GM21786 (cell line): ENCODE results near the gene LRG1.
"Not testable (repeated sequence)": the region's sequence is repeated elsewhere in the genome, so short reads cannot be mapped to it uniquely, and the experiment has no call there.

Source experiments
- ATAC-seq: cut with Tn5 transposase; IDR thresholded peaks from one replicate; pipeline ENCODE4 v1.9.1; 2021; ENCODE audit not compliant: unreplicated experiment

Gene LRG1

DNA sequence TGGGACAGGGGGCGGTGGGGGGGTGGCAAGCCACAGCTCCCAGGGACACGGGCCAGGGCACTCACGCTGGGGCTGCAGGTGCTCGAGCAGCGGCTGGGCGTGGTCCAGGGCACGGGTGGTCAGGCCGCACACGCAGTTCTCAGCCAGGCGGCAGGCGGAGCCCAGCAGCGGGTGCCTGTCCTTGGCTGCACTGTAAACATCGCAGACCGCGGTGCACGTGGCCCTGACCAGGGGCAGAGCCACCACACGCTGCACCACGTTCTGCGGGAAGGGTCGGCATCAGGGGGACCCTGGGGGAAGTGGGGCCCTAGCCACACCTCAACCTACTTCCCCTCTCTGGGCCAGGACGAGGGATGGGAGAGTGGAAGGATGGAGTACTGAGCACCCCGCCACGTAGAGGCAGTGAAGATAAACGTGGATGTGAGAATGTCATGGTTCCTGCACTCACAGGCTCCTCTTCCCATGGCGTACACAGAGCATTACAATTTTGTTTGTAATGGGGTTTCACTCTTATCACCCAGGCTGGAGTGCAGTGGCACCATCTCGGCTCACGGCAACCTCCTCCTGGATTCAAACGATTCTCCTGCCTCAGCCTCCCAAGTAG is 8.2 kb downstream of the LRG1 start:
- no peak for ATAC-seq

DNA sequence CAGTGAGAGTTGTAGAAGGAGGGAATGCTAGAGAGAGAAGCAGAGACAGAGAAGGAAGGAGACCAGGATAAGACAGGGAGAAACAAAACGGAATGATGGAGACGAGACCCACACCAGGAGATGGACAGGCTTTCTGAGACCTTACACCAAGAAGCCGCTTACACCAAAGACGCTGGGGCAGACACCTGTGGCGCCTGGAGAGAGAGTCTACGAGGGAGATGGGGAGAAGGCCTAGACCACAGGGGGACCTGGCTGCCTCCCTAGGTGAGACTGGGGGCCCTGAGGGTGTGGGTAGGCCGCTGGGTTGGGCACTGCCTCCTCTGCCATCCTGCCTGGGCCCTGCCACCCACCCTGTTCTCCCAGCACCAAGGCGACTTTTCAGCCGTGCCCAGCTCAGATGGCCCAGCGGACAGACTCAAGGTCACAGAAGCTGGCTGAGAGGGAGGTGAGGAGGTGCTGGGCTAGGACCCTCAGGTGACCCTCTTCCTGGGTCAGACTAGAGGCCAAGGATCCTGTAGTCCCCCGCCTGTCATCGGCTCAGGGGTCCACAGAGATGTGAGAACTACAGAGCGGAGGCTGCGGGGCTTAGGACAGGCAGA is 9.8 kb downstream of the LRG1 start:
- ATAC-seq = no peak

DNA sequence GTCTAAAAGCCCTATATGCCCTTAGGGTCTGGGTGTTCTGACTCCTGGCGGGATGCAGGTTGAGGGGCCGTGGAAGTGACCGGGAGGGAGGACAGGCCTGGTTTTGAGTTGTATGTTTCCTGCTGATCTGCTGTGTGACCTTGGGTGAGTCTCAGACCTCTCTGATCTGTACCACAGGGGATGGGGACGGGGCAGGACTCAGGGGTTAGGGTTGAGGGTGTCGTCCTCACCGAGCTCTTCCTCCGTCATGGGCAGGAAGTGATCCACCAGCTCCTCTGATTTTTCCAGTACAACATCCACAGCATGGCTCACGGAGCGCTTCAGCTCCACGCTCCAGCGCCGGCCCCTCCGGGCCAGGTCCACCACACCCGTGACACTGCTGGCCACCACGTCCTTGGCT is 11.0 kb downstream of the LRG1 start:
- ATAC-seq = no peak

DNA sequence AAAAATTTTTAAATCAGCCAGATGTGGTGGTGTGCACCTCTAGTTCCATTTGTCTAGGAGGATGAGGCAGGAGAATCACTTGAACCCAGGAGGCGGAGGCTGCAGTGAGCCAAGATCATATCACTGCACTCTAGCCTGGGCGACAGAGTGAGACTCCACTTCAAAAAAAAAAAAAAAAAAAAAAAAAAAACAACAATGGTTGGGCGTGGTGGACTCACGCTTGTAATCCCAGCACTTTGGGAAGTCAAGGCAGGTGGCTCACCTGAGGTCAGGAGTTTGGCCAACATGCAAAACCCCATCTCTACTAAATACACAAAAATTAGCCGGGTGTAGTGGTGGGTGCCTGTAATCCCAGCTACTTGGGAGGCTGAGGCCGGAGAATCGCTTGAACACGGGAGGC is 12.5 kb downstream of the LRG1 start:
- not testable (repeated sequence) for ATAC-seq

DNA sequence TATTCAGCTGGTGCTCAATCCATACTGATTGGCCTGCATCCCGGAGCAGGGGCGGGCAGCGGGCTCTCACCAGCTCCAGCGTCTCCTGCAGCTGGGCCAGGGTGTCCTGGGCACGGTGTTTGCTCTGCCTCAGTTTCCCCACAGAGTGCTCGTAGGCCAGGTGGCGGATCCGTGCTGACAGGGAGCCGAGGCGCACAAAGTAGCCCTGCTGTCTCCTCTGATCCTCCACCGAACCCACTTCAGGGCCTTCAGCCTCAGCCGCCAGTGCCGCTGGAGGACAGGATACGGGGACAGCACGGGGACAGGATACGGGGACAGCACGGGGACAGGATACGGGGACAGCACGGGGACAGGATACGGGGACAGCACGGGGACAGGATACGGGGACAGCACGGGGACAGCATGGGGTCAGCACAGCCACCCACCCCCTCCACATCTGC is 14.3 kb downstream of the LRG1 start:
- ATAC-seq = no peak

DNA sequence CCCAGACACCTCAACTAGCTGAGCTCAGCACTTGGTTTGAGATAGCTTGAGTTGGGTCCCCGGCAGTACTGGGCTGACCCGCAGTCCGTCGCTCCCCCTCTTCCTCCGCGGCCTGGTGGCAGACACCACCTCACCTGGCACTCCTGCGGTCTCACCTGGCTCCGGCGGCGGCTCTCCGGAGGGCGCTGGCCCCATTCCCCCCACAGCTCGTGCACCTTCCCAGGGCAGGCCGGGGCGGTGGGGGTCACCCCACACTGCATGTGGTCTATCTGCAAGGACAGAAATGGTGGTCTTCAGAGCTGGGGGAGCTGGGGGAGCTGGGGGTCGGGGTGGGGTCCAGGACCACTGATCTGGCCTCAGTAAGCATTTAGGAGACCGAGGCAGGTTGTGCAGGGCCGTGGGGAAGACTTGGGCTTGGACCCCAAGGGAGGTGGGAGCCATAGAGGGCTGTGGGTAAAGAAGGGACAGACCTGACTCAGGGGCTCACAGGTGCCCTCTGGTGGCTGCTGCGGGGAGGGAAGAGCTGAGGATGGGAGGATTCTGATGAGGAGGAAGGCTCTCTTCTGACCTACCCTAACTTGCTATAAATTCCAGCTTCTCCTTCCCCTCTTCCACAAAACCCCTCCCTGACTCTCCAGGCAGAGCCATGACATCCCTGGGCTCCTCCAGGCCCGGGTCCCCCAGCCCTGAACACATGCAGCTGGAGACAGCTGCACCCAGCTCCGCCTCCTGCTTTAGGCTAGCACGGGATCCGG is 14.9 kb downstream of the LRG1 start:
- no peak for ATAC-seq

DNA sequence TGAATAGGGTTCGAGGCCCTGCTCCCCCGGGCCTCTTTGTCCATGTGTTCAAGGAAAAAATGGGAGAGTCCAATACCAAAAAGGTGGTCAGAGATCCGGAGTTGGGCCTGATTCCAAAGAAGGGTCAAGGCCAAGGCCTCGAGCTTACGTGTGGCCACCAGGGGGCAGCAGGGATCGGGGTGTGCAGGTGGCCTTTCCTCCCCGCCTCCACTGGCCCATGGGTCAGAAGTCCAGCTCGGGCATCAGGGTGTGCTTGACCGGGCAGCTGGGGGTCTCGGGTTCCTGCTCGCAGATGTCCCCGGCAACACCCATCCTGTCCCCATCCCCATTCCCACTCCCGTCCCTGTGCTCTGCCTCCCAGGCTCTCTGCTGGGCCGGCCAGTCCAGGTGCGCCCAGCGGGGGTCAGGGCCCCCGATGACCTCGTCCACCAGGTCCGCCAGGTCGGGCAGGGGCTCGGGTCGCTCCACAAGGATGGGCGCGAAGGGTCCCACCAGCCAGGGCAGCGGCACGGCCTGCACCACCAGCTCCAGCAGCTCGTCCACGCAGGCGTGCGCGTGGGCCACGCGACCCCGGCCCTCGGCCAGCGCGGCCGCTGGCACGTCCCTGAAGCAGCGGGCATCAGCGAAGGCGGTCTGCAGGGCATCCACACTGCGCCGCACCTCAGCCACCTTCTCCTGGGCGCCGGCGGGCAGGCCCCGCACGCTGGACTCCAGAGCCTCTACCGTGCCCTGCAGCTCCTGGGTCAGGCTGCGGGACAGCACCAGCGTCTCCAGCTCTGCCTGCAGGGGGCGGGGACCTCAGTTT is 16.3 kb downstream of the LRG1 start:
- ATAC-seq = no peak

DNA sequence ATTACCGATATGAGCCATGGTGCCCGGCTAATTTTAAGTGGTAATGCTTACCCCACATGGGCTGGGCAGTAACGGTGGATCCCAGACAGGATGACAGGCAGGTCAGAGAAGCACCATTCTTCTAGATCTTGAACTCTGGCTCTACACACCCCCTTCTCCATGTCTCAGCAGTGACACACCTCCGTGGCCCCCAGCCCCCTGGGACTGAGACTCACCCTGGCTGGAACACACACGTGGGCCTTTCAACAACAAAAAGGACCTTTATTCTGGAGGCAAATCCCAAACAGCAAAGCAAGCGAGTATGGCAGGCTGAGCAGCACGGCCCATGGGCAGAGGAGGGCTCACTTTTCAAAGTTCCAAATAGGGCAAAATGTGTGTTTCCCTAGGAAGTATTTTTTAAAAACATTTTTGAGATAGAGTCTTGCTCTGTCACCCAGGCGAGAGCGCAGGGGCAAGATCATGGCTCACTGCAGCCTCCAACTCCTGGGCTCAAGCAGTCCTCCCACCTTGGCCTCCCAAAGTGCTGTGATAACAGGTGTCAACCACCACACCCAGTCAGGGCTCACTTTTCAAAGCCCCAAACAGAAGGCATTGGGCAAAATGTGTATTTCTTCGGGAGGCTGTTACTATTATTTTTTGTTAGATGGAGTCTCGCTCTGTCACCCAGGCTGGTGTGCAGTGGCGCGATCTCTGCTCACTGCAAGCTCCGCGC is 17.4 kb downstream of the LRG1 start:
- ATAC-seq = no peak

DNA sequence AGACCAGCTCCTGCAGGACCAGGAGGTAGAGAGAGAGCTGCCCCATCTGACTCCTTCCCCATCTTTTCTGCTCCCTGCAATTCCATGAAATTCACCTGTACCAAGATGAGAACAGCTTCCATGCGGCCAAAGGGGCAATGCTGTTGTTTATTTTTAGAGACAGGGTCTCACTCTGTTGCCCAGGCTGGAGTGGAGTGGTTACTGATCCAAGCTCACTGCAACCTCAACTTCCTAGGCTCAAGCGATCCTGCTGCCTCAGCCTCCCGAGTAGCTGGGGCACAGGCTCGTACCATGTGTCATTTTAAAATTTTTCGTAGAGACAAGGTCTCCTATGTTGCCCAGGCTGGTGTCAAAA is 18.0 kb downstream of the LRG1 start:
- no peak for ATAC-seq

DNA sequence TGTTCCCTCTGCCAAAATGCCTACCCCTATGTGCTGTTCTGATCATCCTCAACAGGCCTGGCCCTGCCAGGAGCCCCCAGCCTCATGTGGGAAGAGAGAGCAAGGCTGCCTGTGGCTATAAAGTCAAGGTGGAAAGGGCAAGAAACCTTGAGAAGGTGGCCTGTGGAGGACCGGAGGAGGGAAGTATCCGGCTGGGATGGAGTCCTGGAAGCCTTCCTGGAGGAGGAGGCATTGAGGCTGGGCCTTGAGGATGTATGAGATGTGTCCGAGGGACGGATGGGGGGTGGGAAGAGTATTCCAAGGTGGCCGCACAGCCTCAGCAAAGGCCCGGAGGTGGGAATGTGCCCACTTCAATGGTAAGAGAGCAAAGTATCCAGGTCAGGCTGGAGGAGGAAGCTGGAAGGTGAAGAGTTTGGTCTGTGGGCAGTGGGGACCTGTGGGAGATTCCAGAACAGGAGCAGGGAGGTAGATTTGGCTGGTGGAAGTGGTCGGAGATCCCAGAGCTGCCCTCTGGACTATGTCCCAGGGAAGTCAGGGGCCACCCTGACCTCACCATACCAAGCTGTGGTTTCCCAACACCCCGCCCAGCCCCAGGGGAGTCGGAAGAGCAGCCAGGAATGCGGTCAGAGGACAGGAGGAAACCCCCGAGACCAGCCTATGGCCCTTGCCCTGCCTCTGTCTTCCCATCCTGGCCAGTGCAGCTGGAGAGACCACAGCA is 18.5 kb downstream of the LRG1 start:
- no peak for ATAC-seq

DNA sequence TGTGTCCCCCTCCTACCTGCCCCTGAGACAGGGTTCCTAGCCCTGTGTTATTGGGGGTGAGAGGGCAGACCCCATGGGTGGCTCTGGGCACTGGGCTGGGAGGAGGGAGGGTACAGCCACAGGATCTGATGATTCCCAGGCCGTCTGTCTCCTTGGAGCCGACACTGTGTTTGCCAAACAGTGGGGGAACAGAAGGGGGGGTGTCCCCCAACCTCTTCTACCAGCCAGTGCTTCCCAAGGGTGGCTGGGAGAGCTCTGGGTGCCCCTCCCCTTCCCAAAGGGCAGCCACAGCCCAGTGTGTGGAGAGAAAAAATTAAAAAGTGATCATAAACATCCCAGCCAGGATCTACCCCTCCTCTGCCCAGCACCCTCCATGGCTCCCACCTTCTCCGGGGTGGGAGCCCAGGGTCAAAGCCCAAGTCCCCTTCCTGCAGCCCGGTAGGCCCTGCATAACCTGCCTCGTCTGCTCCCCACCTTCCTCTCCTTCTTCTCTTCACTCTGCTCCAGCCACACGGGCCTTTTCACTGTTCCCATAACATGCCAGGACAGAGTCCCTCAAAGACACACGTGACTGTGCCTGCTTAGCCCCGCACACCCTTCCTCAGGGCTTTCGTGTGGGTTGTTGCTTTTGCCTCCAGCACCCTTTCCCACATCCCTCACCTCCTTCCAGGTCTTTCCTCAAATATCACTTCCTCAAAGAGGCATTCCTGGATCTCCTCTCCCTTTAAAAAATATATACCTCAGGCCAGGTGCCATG is 20.1 kb downstream of the LRG1 start:
- no peak for ATAC-seq

DNA sequence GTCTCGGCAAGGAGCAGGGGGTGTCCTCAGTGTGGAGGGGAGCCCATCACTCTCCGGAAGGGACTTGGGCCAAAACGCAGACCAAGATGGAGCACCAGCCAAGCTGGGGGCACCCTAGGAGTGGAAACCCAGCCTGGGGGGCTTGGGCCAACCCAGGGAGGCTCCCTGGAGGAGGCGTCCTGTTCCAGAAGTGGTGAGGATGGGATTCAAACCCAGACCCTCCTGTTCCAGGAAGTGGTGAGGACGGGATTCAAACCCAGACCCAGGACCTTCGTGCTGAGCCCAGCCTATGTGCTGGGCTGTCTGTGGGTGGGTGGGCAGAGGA is 20.7 kb downstream of the LRG1 start:
- no peak for ATAC-seq

DNA sequence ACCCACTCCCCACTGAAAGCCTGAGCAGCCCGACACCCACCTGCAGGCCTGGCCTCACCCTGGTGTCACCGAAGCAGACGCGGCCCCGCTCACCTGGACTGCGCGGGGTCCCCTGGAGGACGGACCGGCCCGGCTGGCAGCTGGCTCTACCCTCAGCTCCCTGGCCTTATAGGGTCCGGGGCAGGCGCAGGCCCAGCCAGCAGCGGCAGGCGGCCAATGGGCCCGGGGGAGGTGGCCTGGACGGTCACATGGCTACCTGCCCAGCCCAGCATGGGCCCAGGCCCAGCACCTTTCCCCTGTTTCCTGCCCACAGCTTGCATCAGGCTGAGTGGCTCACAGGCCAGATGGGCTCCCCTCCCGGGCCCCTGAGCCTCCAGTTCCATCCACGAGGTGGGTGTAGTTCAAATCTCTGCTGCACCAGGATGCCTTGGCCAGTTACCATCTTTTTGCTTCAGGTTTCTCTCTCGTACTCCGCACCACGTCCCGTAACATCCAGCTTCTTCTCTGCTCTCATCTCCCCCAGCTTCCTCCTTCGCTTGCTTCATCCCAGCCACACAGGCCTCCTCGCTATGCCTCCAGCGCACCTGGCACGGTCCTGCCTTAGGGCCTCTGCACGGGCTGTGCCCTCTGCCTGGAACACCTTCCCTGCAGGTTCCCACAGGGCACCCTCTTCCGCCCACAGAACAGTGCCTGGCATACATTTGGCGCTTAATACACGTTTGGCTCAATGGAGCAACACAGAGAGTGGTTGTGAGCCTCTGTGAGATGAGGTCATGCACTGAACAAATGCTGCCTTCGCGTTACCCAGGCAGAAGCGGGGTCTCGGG is 21.3 kb downstream of the LRG1 start, which contains the start of gene PLIN4:
TSS of gene PLIN4 (minus strand) at position 142 of the 827 bp plus-strand sequence. CDS start 214 bp downstream, outside the sequence.
- no peak for ATAC-seq

DNA sequence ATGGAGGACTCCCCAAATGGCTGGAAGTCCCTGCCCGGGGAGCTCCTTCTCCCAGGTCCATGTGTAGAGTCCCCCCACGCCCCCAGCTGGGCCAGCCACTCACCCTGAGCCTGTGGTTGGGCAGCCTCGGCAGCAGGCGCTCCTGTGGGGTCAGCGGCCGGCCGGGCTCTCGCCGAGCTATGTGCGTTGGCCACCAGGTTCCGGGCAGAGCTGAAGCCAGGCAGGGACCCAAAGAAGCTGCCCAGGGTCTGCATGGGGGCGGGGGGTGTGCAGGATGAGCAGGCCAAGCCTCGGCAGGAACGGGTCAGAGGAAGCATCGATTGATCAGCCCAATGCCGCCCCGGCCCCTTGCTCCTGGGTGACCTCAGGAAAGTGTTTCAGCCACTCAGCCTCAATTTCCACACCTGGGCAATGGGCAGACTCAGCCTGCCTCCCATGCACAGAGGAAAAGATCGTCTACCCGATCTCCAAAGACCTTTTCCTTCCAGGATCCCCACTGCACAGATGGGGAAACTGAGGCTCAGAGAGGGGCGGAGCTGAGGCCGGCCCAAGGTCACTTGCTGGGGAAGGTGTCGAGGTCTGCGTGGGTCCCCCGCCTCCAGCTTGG is 22.3 kb downstream of the LRG1 start:
- ATAC-seq = no peak

DNA sequence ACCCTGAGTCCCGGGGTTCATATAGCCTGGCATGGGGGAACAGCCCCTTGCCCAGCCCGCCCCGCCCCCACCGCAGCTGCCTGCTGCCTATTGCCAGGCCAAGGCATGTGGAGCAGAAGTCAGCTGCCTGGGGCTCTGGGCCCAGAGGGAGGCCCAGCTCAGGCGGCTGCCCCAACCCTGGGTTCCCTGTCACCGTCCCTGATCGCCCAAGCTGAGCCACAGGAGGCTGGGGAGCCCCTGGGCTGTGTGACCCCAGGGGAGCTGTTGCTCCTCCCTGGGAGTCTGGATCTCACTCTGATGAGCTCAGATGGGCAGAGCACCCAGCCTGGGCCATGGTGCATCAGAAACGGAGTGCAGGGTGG is 22.9 kb downstream of the LRG1 start:
- no peak for ATAC-seq

DNA sequence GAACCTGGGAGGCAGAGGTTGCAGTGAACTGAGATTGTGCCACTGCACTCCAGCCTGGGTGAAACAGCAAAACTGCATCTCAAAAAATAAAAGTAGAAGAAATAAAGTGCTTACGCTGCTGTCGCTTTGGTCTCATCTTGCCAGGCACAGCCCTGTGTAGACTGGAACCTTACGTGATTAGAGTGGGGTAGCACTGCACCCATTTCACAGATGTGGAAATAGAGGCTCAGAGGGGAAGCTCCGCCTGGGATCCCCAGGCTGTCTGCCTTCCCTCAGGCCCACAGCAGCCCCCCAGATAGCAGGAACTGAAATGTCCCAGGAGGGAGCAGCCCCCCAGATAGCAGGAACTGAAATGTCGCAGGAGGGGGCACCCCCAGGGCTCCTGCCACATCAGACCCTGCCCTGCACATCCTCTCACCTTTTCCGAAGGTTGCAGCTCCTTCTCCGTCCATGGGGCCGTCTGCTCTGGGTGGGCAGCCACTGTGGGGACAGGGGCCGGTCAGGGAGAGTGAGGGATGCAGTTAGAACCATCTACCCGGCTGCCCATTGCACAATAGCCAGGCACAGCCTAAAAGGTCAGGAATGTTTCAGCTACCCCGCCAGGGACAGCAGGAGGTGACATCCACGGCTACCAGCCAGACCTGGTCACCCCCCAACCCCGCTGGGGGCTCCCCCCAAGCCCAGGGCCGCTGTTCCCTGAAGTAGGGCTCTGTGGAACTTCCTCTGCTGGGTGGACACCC is 23.5 kb downstream of the LRG1 start:
- ATAC-seq = no peak

DNA sequence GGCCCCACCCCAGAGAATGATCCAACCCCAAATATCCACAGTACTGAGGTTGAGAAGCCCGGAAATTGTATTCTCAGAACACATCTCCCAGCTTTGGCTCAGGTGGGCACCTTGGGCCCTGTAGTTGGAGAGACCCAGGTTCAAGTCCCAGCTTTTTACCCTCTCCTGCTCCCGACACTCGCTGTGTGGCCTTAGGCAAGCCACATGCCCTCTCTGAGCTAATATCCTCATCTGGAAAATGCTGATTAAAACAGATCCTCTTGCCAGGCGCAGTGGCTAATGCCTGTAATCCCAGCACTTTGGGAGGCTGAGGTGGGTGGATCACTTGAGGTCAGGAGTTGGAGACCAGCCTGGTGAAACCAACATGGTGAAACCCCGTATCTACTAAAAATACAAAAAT is 24.1 kb downstream of the LRG1 start:
- no peak for ATAC-seq

DNA sequence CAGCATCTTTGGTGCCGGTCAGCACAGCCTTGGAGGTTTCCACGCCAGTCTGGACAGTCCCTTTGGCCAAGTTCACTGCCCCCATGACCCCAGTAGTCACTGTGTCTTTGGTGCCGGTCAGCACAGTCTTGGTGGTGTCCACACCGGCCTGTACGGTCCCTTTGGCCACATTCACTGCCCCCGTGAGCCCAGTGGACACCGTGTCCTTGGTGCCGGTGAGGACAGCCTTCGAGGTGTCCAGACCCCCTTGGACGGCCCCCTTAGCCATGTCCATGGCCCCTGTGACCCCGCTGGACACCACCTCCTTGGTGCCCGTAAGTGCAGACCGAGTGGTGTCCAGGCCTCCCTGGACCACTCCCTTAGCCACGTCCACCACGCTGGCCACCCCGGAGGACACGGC is 26.6 kb downstream of the LRG1 start:
- no peak for ATAC-seq
